Bronchial epithelial cell (primary cell): ENCODE measurements around the gene PSMD8. TPM values are rescaled to one million over a fixed set of nuclear protein-coding genes. Genes with fewer than 3 reads are reported as not detected.

Experiments
- DNase-seq: peaks from one replicate; pipeline ENCODE4 v3.0.0-alpha.2; 2010; ENCODE audit warnings: low read depth
- FAIRE-seq: peaks from 2 replicates; lab custom pipeline; 2011; peaks lifted over from hg19 to GRCh38; lab: Jason Lieb, UNC
- H3K27me3 ChIP-seq: 2 replicates; pipeline ENCODE4 v1.5.1; 2011; ENCODE audit warnings: low read length; ENCODE audit not compliant: control insufficient read depth, insufficient read depth
- H3K36me3 ChIP-seq: 2 replicates; pipeline ENCODE4 v1.5.1; 2011; ENCODE audit warnings: low read length; ENCODE audit not compliant: control insufficient read depth, insufficient read depth
- H3K4me3 ChIP-seq: 2 replicates; pipeline ENCODE4 v1.5.1; 2011; ENCODE audit warnings: mild to moderate bottlenecking, low read depth, low read length, control low read depth
- CTCF ChIP-seq: IDR thresholded peaks from 2 replicates; pipeline ENCODE4 v1.5.1; 2011; ENCODE audit warnings: mild to moderate bottlenecking, moderate library complexity, low read length, control low read depth, inconsistent platforms; ENCODE audit not compliant: insufficient read depth, severe bottlenecking
- total RNA-seq: library from RNA; depleted of rRNA; stranded (reverse); fragments of >200 nt; gene quantifications from 2 replicates; pipeline ENCODE4 v1.2.1, GENCODE V29; 2014

Gene PSMD8
- total RNA-seq, 1 donor from 2014 or later: 260 TPM

GRCh38 chr19:38367041-38367440 lies 7.3 kb upstream of the PSMD8 start:
- Histone ChIP-seq H3K36me3 (no peaks in the 10 kb centered on the region), H3K4me3 (no peak overlapping the region), H3K27me3 (peaks cover 4% of the 10 kb centered on the region)
- DNase-seq (no peak), FAIRE-seq (no peak)
- TF ChIP-seq CTCF: no peak

GRCh38 chr19:38369584-38369983 lies 4.8 kb upstream of the PSMD8 start:
- Histone ChIP-seq H3K27me3 (peaks cover 4% of the 10 kb centered on the region), H3K4me3 (no peak overlapping the region), H3K36me3 (no peaks in the 10 kb centered on the region)
- DNase-seq (no peak), FAIRE-seq (peak; percentile 66)
- no peak for TF ChIP-seq CTCF

DNA sequence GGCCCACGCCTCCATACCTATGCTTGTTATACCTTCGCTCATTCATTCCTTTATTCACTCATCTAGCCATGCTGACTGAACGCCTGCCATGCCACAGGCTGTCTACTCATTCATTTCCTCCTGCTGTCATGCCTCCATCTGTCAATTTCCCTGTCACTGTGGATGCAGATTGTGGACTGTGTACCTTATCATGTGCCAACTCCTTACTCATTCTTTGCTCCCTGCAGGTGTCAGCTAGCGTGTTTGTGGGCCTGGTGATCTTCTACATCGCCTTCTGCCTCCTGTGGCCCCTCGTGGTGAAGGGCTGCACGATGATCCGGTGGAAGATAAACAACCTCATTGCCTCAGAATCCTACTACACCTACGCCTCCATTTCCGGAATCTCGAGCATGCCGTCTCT lies 4.1 kb upstream of the PSMD8 start:
- DNase-seq (no peak), FAIRE-seq (no peak)
- peaks cover 4% of the 10 kb centered on the region for H3K27me3 ChIP-seq
- no peaks in the 10 kb centered on the region for H3K36me3 ChIP-seq
- no peak overlapping the region for H3K4me3 ChIP-seq
- TF ChIP-seq CTCF: no peak

GRCh38 chr19:38371081-38371480 lies 3.3 kb upstream of the PSMD8 start:
- no peak for TF ChIP-seq CTCF
- DNase-seq: no peak
- H3K36me3 ChIP-seq: peaks cover 2% of the 10 kb centered on the region
- FAIRE-seq: no peak
- H3K27me3 ChIP-seq: peaks cover 4% of the 10 kb centered on the region
- H3K4me3 ChIP-seq: no peak overlapping the region

- Histone ChIP-seq H3K36me3 (peaks cover 9% of the 10 kb centered on the region), H3K27me3 (no peaks in the 10 kb centered on the region), H3K4me3 (peak overlapping the region; percentile 84)
- no peak for FAIRE-seq
- TF ChIP-seq CTCF: no peak
- DNase-seq: no peak
These were observed 452 bp upstream of the PSMD8 start for GRCh38 chr19:38373907-38374331.

DNA sequence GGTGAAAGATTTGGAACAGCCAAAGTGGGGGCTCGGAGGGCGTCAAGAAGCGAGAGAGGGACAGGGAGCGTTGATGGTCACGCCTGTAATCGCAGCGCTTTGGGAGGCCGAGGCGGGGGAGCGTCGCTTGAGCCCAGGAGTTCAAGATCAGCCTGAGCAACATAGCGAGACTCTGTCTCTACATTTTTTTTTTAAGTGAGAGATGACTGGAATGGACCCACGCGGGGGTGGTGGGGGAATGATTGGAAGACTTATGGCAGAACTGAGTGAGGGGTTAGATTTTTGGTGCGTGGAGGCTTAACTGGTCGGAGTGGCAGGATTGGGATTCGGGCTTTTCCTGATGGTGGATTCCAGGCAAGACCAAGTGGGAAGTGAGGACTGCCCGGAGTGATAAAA lies 725 bp downstream of the PSMD8 start:
- peak overlapping the region; percentile 84 for H3K4me3 ChIP-seq
- no peak for TF ChIP-seq CTCF
- no peaks in the 10 kb centered on the region for H3K27me3 ChIP-seq
- no peak for FAIRE-seq
- peaks cover 16% of the 10 kb centered on the region for H3K36me3 ChIP-seq
- no peak for DNase-seq
